GM12891 (cell line): ENCODE data around the gene ZNF644.

Source experiments
- POLR2A ChIP-seq: IDR thresholded peaks from 2 replicates; pipeline ENCODE4 v1.6.1; 2011; ENCODE audit warnings: low read depth, low read length, control low read depth
- POLR2AphosphoS5 ChIP-seq: IDR thresholded peaks from 2 replicates; pipeline ENCODE4 v1.6.1; 2011; ENCODE audit warnings: low read depth, low read length, control low read depth
- POU2F2 ChIP-seq: IDR thresholded peaks from 2 replicates; pipeline ENCODE4 v1.6.1; 2011; ENCODE audit warnings: low read depth, mild to moderate bottlenecking, control low read depth, low read length, moderate library complexity
- SPI1 ChIP-seq: IDR thresholded peaks from 2 replicates; pipeline ENCODE4 v1.6.1; 2011; ENCODE audit warnings: low read depth, low read length, control low read depth
- TAF1 ChIP-seq: IDR thresholded peaks from 2 replicates; pipeline ENCODE4 v1.6.1; 2011; ENCODE audit warnings: low read depth, low read length, control low read depth

- TF ChIP-seq POLR2A (no peak), POU2F2 (no peak), POLR2AphosphoS5 (no peak), SPI1 (no peak), TAF1 (no peak)
Measured at GRCh38 chr1:90957497-90957896, 64.3 kb downstream of the ZNF644 start.
